Measurements from ENCODE around the gene CRY1. TPM values are rescaled to one million over a fixed set of nuclear protein-coding genes. Genes with fewer than 3 reads are reported as not detected.

The CRY1 gene
- total RNA-seq, 1 donor from 2014 or later, result 10.5 TPM

DNA sequence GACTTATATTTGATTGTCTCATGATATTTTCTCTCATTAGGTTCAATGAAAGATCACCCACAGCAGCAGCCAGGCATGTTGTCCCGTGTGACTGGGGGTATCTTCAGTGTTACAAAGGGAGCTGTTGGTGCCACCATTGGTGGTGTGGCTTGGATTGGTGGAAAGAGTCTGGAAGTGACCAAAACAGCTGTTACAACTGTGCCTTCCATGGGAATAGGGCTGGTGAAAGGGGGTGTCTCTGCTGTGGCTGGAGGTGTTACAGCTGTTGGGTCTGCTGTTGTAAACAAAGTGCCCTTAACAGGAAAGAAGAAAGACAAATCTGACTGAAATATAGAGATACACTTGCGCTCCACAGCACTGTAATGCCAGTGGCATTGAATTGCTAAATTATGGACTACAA lies 122.3 kb downstream of the CRY1 start:
- DNase-seq (ENCODE audit: low read depth in 2 of 2), result no peak

DNA sequence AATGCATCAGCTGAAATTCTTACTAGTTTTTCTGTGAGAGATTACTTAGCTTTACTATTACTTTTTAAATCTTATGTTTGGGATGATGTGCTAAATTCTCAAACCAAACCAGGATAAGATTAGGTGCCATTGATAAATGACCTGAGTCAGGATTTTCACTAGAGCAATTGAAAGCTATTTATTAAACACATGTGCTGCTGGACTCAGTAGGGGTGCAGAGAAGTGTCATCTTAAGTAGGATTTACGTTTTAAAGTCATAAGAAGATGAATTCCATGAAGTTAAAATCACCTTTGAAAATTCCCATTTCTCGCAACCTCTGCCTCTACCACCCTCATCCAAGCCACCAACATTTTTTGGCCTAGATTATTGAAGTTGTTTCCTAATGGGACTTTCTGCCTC lies 128.8 kb downstream of the CRY1 start:
- no peak for DNase-seq (ENCODE audit: low read depth in 2 of 2)

DNA sequence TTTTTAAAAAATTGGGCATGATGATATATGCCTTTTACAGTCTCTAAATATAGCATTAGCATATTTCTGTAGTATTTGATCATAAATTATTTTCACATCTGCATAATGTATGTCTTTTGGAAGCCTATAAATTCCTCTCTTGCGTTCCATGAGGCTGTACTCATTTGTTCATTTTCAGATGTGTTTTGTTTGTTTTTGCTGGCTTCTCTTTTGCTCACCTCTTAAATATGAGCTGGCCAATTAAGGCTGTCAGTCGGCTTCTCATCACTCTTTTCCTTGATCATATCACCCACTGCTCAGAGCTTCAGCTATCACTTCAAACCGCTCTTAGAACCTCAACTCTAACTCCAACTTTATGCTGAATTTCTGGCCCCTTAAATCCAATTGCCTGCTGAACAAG lies 131.1 kb downstream of the CRY1 start:
- no peak for DNase-seq (ENCODE audit: low read depth in 2 of 2)

DNA sequence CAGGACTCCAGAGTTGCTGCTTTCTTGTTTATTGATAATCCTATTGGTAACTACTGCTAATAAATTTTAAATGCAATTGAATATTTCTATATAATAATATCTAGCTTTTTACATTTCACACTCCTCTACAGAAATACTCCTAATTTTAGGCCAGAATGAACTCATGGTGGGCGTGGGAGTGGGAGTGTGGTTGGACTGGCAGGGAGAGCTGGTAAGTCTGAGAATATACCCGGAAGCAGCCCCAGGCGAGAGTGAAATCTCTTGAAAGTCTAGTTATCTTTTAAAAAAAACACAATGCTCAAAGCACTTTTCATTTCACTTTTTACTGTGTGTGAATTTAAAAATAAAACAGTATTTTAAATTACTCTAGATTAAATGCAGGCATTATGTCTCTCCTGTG lies 132.9 kb downstream of the CRY1 start:
- no peak for DNase-seq (ENCODE audit: low read depth in 2 of 2)

DNA sequence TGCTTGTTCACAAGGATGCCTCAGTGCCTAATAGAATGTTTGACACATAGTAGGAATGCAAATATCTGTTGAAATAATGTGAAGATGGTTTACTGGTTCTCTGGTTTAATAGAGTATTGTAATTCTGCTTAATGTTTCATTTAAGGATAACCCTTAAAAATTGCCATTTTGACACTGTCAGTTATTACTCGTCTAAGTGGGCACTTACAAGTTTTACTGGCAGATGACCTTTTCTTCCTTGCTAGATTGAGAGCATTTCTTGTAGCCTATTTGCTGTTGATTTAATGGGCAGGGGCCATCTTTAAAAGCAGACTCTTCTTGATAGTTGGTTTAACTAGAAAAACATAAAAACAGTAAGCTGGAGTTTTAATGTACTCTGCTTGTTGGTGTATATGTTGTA lies 135.8 kb downstream of the CRY1 start:
- no peak for DNase-seq (ENCODE audit: low read depth in 2 of 2)

DNA sequence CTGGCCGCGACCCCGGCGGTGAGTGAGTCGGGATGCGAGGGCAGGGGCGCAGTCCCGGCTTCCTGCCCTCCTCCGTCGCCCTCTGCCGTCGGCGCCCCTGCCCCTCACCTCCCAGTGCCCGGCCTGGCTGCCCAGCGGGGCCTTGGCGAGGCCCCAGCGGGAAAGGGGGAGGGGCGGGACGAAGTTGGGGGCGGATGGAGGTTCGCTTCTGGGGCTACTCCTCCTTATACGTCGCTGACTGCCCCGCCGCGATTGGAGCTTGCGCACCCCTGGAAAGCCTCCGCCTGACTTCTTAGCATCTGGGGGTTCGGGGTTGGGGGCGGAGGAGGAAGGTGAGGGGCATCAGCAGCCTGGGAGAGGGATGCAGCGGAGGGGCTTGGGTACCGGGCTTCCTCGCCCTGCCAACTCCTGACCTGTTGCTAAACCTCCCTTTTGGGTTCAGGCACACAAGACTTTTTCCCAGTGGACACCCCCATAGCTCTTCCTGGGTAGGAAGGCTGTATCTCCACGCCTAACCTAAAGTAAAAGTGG lies 137.2 kb downstream of the CRY1 start:
- peak in 1 of 2 donors; percentile 73 for DNase-seq (ENCODE audit: low read depth in 2 of 2)

DNA sequence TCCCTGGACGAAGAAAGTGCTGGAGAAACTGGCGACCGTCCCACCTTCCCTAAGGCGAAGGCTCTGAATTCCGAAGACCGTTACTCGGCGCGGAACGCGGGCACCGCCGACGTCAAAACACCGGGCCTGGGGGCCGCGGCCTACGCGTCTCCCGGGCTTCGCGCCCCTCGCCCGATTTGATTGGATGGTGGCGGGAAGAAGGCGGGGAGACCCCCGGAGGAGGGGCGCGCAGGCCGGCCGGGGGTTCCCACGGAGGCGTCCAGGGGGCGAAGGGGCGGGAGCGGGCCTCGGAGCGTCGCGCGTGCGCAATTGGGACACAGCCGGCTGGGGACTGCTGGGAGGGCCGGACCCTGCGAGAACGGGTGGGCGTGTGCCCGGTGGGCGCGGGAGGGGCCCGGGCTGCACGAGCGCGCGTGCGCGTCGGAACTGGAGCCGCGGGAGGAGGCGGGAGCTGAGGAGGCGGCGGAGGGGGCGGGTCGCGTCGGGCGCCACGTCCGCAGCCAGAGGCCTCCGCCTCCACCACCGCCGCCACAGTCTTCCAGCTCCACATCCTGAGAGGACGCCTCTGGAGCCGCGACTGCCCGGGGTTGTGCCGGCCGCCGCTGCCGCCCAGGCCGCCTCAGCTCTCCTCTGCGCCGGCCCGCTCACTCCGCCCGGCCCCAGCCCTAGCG lies 137.8 kb downstream of the CRY1 start, which contains the start of gene TMEM263:
Gene TMEM263, plus strand, starts transcription at position 531 of the 671 bp plus-strand sequence. CDS start 11,210 bp downstream, outside the sequence.
- peak; percentile 88 to 98 for DNase-seq (ENCODE audit: low read depth in 2 of 2)

DNA sequence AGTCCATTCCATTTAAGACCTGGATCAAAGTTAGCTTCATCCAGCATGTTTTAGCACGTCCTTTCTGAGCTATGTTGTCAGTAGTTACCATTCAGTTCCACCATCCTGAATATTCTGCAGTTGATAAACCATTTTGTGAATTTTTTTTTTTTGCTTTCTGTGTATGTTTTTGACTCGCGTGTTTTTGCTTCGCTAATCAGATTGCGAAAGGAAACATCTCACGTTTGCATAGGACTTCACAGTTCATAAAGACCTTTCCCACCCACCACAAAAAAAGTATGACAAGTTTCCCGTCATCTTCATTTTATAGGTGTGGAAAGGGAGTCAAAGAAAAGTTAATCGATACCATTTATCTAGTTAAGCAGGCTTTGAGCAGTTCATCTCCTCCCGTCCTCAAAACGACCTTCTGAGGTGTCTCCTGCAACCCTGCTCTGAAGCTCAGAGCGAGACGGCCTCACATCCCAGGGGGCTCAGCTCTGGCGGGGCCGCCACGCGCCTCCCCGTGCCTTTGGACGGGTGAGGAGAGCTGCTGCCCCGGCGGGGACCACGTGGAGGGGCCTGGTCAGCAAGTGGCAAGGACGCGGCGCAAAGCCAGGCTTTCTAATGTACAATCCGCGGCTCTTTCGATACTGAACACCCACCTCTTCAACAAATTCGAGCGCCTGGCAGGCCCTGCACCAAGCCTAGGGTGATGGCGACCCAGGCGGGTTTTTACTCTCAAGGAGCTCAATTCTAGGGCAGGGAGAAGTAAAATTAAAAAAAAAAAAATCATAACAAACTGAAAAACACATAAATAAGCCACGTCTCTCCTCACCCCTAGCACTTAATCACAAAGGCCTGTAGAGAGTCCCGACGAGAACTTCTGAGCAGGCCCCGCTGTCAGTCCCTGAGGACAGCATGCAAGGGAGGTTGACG lies 138.6 kb downstream of the CRY1 start:
- peak; percentile 14 to 60 for DNase-seq (ENCODE audit: low read depth in 2 of 2)

- no peak for DNase-seq (ENCODE audit: low read depth in 2 of 2)
These were observed 139.7 kb downstream of the CRY1 start for GRCh38 chr12:106953352-106954250.

DNA sequence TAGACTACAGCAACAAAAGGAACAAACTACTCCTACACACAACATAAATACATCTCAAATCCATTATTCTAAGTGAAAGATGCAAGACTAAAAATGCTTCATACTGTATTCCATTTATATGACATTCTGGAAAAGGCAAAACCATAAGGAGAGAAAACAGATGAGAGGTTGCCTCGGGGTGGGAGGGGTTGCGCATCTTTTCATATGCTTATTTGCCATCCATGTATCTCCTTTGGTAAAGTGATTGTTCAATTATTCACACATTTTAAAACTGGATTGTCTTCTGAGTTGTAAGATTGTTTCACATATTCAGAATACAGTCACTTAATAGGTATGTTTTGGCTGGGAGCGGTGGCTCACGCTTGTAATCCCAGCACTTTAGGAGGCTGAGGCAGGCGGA lies 142.8 kb downstream of the CRY1 start:
- no peak for DNase-seq (ENCODE audit: low read depth in 2 of 2)

DNA sequence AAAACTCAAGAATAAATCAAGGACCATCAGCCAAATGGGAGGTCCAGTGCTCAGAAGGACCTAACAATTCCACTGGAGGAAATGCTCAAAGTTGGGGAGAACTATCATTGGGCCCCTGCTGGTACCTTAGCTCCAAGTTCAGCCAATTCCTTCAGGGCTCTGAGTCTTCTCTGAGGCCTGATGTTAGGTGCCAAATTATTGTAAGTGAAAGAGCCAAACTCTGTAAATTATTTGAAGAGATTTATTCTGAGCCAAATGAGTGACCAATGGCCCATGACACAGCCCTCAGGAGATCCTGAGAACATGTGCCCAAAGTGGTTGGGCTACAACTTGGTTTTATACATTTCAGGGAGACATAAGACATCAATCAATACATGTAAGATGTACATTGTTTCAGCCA lies 145.9 kb downstream of the CRY1 start:
- DNase-seq (ENCODE audit: low read depth in 2 of 2), result no peak

DNA sequence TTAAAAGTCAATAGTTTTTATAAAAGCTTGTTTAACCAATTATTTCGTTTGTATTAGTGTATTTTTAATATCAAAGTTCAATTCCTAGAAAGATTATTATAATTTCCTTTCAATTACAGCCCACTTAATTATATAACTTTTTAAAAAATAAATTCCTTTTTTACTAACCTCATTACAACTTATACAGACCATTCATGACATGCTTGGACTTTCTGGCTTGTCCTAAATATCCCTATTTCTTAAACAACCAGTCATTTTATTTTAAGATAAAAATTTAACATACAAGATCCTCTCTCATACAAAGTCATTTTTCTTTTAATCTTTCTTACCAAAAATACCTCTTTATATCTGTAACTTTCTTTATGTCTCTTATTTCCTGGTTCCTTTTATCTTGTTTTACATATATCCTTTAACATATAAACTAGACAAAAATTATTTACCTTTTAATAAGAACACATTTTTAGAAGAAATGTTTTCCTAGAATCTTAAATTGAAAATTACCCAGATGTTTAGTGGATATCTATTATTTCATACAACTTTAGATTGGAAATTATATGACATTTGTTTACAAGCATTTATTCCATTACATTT lies 148.0 kb downstream of the CRY1 start:
- DNase-seq (ENCODE audit: low read depth in 2 of 2), result no peak

GRCh38 chr12:106942775-106943174 lies 150.6 kb downstream of the CRY1 start:
- no peak for DNase-seq (ENCODE audit: low read depth in 2 of 2)

DNA sequence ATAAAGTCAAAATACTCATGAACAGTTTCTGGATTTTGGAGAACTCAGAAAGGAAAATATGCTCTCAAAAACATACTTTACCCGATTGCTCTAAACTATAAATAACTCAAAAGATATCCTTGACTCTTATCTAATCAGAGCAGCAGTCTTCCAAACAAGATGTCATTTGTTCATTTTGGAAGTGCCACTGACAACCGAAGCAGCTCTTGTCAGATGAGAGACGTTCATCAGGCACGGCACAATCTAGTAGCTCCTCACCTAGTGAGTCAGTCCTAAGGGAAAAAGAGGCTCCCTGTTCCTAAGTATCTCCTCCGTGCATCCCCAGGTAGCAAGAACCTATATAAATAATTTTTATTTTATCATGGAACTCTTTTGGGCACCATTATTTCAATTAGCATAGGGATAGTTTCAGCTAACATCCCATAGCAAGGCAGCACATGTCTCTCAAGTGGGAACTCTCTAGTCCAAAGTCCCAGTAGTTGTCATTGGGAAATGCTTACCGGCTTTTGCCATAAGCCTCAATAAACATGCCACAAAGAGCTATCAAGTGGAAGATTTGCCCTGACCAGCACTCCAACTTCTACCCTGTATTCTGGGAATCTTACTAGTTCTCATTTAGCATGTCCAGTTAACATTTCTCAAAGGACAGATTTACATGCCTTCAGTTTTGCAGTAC lies 151.7 kb downstream of the CRY1 start:
- no peak for DNase-seq (ENCODE audit: low read depth in 2 of 2)

Other genes with a start within 250 kb of the CRY1 start
- 40.6 TPM in 2 replicates for gene TMEM263, start 137.6 kb downstream of the CRY1 start, total RNA-seq
- gene MTERF2, start 106.4 kb downstream of the CRY1 start, total RNA-seq, result 4.0 and 6.2 TPM in 2 replicates

All from dermis microvascular lymphatic vessel endothelial cell (primary cell).